ENCODE data around the gene SGF29. TPM values are rescaled to one million over a fixed set of nuclear protein-coding genes. Genes with fewer than 3 reads are reported as not detected.

Gene SGF29
- total RNA-seq, 1 donor from 2014 or later, result 40.6 TPM

DNA sequence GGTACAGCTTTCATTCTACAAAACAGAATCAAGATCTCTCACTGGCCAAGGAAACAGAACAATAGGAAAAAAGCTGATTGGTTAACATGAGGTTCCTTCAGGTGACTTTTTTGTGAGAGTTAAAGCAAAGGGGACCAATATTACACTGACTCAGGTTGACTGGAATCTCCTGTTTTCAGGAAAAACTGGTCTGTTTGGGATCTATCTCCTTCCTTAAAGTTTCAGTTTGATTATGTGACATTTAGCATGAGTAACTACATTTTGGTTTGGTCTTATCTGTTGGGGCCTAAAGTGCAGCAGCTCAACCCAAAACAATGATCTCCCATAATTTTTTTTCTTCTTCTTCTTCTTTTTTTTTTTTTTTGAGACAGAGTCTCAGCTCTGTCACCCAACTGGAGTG is 24.6 kb upstream of the SGF29 start:
- Histone ChIP-seq H3K4me3 (no peak overlapping the region), H3K27me3 (ENCODE audit: low read depth) (no peaks in the 10 kb centered on the region), H3K27ac (no peak overlapping the region), H3K9me3 (no peaks in the 10 kb centered on the region), H3K4me1 (peaks cover 28% of the 10 kb centered on the region), H3K36me3 (no peaks in the 10 kb centered on the region)
- intact Hi-C loops (cut with DNase I), result no loop called here
- no peak for ATAC-seq
- no peak for DNase-seq
- TF ChIP-seq, protein P1, sequence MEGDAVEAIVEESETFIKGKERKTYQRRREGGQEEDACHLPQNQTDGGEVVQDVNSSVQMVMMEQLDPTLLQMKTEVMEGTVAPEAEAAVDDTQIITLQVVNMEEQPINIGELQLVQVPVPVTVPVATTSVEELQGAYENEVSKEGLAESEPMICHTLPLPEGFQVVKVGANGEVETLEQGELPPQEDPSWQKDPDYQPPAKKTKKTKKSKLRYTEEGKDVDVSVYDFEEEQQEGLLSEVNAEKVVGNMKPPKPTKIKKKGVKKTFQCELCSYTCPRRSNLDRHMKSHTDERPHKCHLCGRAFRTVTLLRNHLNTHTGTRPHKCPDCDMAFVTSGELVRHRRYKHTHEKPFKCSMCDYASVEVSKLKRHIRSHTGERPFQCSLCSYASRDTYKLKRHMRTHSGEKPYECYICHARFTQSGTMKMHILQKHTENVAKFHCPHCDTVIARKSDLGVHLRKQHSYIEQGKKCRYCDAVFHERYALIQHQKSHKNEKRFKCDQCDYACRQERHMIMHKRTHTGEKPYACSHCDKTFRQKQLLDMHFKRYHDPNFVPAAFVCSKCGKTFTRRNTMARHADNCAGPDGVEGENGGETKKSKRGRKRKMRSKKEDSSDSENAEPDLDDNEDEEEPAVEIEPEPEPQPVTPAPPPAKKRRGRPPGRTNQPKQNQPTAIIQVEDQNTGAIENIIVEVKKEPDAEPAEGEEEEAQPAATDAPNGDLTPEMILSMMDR (IDR thresholded peaks at IDR 0.05), result no peak

DNA sequence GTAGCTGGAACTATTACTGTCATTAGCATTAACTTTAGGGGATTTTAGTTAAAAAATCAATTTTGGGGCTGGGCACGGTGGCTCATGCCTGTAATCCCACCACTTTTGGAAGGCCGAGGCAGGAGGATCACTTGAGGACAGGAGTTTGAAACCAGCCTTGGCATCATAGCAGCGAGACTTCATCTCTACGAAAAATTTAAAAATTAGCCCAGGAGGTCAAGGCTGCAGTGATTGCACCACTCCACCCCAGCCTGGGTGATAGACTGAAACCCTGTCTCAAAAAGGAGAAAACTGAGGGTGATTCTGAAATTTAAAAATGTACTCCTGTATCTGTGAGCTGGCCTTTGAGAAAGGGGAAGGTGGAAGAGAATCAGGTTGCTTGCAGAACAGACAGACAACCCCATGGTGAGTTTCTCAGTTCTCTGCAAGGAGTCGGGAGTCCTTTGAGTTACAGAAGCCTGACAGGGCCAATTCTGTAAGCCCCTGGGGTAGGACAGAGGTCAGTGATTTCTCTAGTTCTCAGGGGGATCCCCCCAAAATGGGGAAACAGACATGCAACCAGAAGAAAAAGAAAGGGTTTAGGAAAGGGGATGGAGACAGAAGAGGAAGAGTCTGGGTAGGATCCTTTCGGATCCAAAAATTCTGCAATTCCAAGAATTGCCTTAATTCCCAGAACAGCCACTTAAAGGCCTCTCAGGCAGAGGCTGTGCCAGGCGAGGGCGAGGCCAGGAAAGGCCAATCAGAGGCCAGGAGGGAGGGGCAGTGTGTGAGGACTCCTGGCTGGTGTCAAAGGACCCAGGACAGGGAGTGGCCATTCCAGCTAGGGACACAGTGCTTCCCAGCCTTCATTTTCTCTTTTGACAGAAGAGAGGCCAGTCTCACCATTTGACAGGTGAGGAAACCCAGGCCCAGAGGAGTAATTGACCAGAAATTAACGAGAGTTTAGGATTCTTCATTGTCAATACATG is 21.7 kb upstream of the SGF29 start:
- intact Hi-C loops (cut with DNase I), result no loop called here

GRCh38 chr16:28532940-28533647 is 20.6 kb upstream of the SGF29 start:
- Histone ChIP-seq H3K27me3 (ENCODE audit: low read depth) (no peaks in the 10 kb centered on the region), H3K4me3 (no peak overlapping the region), H3K27ac (peak overlapping the region; percentile 73), H3K4me1 (peaks cover 61% of the 10 kb centered on the region), H3K36me3 (peaks cover 15% of the 10 kb centered on the region), H3K9me3 (no peaks in the 10 kb centered on the region)
- TF ChIP-seq, protein P1 (IDR thresholded peaks at IDR 0.05), result no peak
- intact Hi-C loops (cut with DNase I), result no loop called here
- ATAC-seq, result no peak
- no peak for DNase-seq

More for the DNA sequence above, 21.7 kb upstream of the SGF29 start:
- peak; percentile 98 for ATAC-seq
- Histone ChIP-seq H3K4me3 (peak overlapping the region; percentile 9), H3K27me3 (ENCODE audit: low read depth) (no peaks in the 10 kb centered on the region), H3K36me3 (peaks cover 11% of the 10 kb centered on the region), H3K4me1 (peaks cover 56% of the 10 kb centered on the region), H3K27ac (peak overlapping the region; percentile 73), H3K9me3 (no peaks in the 10 kb centered on the region)
- DNase-seq, result peak; percentile 89
- TF ChIP-seq, protein P1 (IDR thresholded peaks at IDR 0.05), result no peak

GRCh38 chr16:28534542-28535373 is 19.0 kb upstream of the SGF29 start:
- intact Hi-C loops (cut with DNase I), result no loop called here
- ATAC-seq (peak in 1 of 2 donors; percentile 50), DNase-seq (peak; percentile 59)
- H3K36me3 ChIP-seq, result peaks cover 15% of the 10 kb centered on the region
- H3K4me3 ChIP-seq, result no peak overlapping the region
- no peaks in the 10 kb centered on the region for H3K9me3 ChIP-seq
- peaks cover 69% of the 10 kb centered on the region for H3K4me1 ChIP-seq
- TF ChIP-seq, protein P1 (IDR thresholded peaks at IDR 0.05), result no peak
- no peaks in the 10 kb centered on the region for H3K27me3 ChIP-seq (ENCODE audit: low read depth)
- H3K27ac ChIP-seq, result peak overlapping the region; percentile 62

GRCh38 chr16:28537076-28537475 is 16.6 kb upstream of the SGF29 start:
- intact Hi-C loops (cut with DNase I), result no loop called here
- DNase-seq (no peak), ATAC-seq (no peak)
- Histone ChIP-seq H3K9me3 (no peaks in the 10 kb centered on the region), H3K27ac (peak overlapping the region; percentile 53), H3K4me3 (peak overlapping the region; percentile 73), H3K27me3 (ENCODE audit: low read depth) (no peaks in the 10 kb centered on the region), H3K4me1 (peaks cover 61% of the 10 kb centered on the region), H3K36me3 (peaks cover 15% of the 10 kb centered on the region)
- TF ChIP-seq, protein P1 (IDR thresholded peaks at IDR 0.05), result no peak
